ENCODE measurements around the gene MTA2.

- TF ChIP-seq SMC3 (IDR thresholded peaks at IDR 0.05): no peak
- no peak for TF ChIP-seq CTCF (IDR thresholded peaks at IDR 0.05)
- no peak for TF ChIP-seq EP300 (IDR thresholded peaks at IDR 0.05)
- TF ChIP-seq POLR2A (IDR thresholded peaks at IDR 0.05; ENCODE audit: low read length): no peak
- no peak for TF ChIP-seq ESRRA (IDR thresholded peaks at IDR 0.05; ENCODE audit: borderline replicate concordance, low read length)
- no peak for TF ChIP-seq MAFK (IDR thresholded peaks at IDR 0.05; ENCODE audit: partially characterized antibody)
These were observed 10.2 kb upstream of the MTA2 start for GRCh38 chr11:62611705-62612365.
